Mucosa of descending colon (tissue), 3 donors: Measurements from ENCODE around the gene HOGA1. TPM values are rescaled to one million over a fixed set of nuclear protein-coding genes. Genes with fewer than 3 reads are reported as not detected.

Experiments
- ATAC-seq: fragments of 200-7000 bp; cut with Tn5 transposase; one replicate; pipeline ENCODE4 v1.9.1; 2020; ENCODE audit warnings: mild to moderate bottlenecking, moderate library complexity
- DNase-seq, 3 donors: peaks; one replicate each; pipeline ENCODE4 v3.0.0-alpha.2; 2020
- H3K36me3 ChIP-seq: fragments of 200-600 bp; one replicate; pipeline ENCODE4 v1.8.0; 2021; ENCODE audit warnings: low read depth, mild to moderate bottlenecking
- H3K4me1 ChIP-seq: fragments of 200-600 bp; one replicate; pipeline ENCODE4 v1.8.0; 2021; ENCODE audit warnings: low read depth, mild to moderate bottlenecking
- H3K4me3 ChIP-seq: fragments of 200-600 bp; one replicate; pipeline ENCODE4 v1.8.0; 2021; ENCODE audit warnings: mild to moderate bottlenecking
- H3K9me3 ChIP-seq: fragments of 200-600 bp; one replicate; pipeline ENCODE4 v1.8.0; 2021; ENCODE audit warnings: mild to moderate bottlenecking
- intact Hi-C, 2 donors: fragments of 100-400 bp; cut with DNase I in 1 of 2; cut with micrococcal nuclease in 1 of 2; formaldehyde crosslinking; loops; one replicate each; pipeline versions ENCODE4 v1.11.0 to v1.11.1; 2022; cut with DNase I, micrococcal nuclease
- total RNA-seq, 3 donors: library from RNA; stranded (reverse); fragmentation: NEBNext Ultra II Directional in 2 of 3; extraction: Animal tissue kit (Norgen Biotek cat#: 25700) in 2 of 3; gene quantifications; one replicate each; pipeline versions ENCODE4 v1.2.1 to v1.2.4, GENCODE V29; 2021 to 2023
- TF ChIP-seq, protein P1 (sequence below): fragments of 200-600 bp; IDR thresholded peaks from one replicate; pipeline ENCODE4 v1.8.0; 2022; ENCODE audit warnings: antibody characterized with exemption, mild to moderate bottlenecking
- donor health status: DM: no; HTN: no; CAD: no; lungs with moderate emphysema.
- donor health status: DM: no; HTN: no; CAD: no.
- donor health status: DM: no; HTN: yes; CAD: no.

Gene HOGA1
- total RNA-seq, 3 donors from 2014 or later, result 0.29 to 0.47 TPM; not detected in 1

GRCh38 chr10:97580421-97581367 lies 3.5 kb upstream of the HOGA1 start:
- no peaks in the 10 kb centered on the region for H3K4me1 ChIP-seq
- no peak for DNase-seq
- H3K9me3 ChIP-seq, result no peaks in the 10 kb centered on the region
- no peak for ATAC-seq
- TF ChIP-seq, protein P1, sequence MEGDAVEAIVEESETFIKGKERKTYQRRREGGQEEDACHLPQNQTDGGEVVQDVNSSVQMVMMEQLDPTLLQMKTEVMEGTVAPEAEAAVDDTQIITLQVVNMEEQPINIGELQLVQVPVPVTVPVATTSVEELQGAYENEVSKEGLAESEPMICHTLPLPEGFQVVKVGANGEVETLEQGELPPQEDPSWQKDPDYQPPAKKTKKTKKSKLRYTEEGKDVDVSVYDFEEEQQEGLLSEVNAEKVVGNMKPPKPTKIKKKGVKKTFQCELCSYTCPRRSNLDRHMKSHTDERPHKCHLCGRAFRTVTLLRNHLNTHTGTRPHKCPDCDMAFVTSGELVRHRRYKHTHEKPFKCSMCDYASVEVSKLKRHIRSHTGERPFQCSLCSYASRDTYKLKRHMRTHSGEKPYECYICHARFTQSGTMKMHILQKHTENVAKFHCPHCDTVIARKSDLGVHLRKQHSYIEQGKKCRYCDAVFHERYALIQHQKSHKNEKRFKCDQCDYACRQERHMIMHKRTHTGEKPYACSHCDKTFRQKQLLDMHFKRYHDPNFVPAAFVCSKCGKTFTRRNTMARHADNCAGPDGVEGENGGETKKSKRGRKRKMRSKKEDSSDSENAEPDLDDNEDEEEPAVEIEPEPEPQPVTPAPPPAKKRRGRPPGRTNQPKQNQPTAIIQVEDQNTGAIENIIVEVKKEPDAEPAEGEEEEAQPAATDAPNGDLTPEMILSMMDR, result no peak
- no peaks in the 10 kb centered on the region for H3K36me3 ChIP-seq
- H3K4me3 ChIP-seq, result no peak overlapping the region
- intact Hi-C loops, result no loop called here

DNA sequence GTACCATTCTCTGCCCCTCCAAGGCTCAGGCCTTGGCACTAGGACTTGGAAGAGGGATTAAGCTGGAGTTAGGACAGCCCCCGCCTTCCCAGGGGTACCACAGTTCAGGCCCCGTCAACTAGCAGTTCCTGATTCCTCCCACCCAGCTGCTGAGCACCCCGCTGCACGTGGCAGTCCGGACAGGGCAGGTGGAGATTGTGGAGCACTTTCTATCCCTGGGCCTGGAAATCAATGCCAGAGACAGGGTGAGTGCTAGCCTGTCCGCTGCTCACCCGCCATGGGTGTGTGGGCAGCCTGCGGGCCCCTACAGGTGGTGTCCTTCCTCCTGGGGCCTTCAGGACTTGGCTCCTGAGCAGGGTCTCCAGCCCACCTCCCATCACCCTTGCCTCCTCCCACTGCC lies 2.0 kb upstream of the HOGA1 start:
- Histone ChIP-seq H3K9me3 (no peaks in the 10 kb centered on the region), H3K36me3 (no peaks in the 10 kb centered on the region), H3K4me1 (no peaks in the 10 kb centered on the region), H3K4me3 (no peak overlapping the region)
- TF ChIP-seq, protein P1, result no peak
- intact Hi-C loops, result no loop called here
- ATAC-seq (no peak), DNase-seq (no peak)

GRCh38 chr10:97583476-97583875 lies 713 bp upstream of the HOGA1 start:
- intact Hi-C loops, result no loop called here
- TF ChIP-seq, protein P1, result no peak
- ATAC-seq (no peak), DNase-seq (no peak)
- Histone ChIP-seq H3K36me3 (no peaks in the 10 kb centered on the region), H3K4me3 (no peak overlapping the region), H3K9me3 (no peaks in the 10 kb centered on the region), H3K4me1 (no peaks in the 10 kb centered on the region)

- DNase-seq (no peak), ATAC-seq (no peak)
- intact Hi-C loops, result no loop called here
- TF ChIP-seq, protein P1, result no peak
- no peak overlapping the region for H3K4me3 ChIP-seq
- no peaks in the 10 kb centered on the region for H3K4me1 ChIP-seq
- H3K36me3 ChIP-seq, result no peaks in the 10 kb centered on the region
- H3K9me3 ChIP-seq, result no peaks in the 10 kb centered on the region
Observed at GRCh38 chr10:97584798-97585438, 729 bp downstream of the HOGA1 start.

- no peak overlapping the region for H3K4me3 ChIP-seq
- DNase-seq (no peak), ATAC-seq (no peak)
- no peaks in the 10 kb centered on the region for H3K36me3 ChIP-seq
- no peaks in the 10 kb centered on the region for H3K4me1 ChIP-seq
- no peaks in the 10 kb centered on the region for H3K9me3 ChIP-seq
- TF ChIP-seq, protein P1, result no peak
- intact Hi-C loops, result no loop called here
Observed at GRCh38 chr10:97585439-97585811, 1.2 kb downstream of the HOGA1 start.
